Lung (tissue), 12 donors: ENCODE measurements around the gene RFX1. TPM values are rescaled to one million over a fixed set of nuclear protein-coding genes. Genes with fewer than 3 reads are reported as not detected.

Experiments
- ATAC-seq: fragments of 200-7000 bp; cut with Tn5 transposase; one replicate; pipeline ENCODE4 v1.9.1; 2020; ENCODE audit warnings: moderate number of reproducible peaks; ENCODE audit not compliant: insufficient read depth, low FRiP score
- DNase-seq, 3 donors: peaks; one replicate each; pipeline ENCODE4 v3.0.0-alpha.2; 2013 to 2017
- H3K27ac ChIP-seq, 2 donors: one replicate each; pipeline ENCODE4 v1.5.1; 2013; ENCODE audit warnings: mild to moderate bottlenecking in 2 of 2, moderate library complexity in 2 of 2, control low read depth in 1 of 2, inconsistent platforms in 1 of 2, low read depth in 1 of 2, low read length in 1 of 2
- H3K27me3 ChIP-seq, 3 donors: one replicate each; pipeline ENCODE4 v1.5.1; 2013; ENCODE audit warnings: low read length in 2 of 3; ENCODE audit not compliant: control insufficient read depth in 3 of 3, insufficient read depth in 3 of 3
- H3K36me3 ChIP-seq, 4 donors: one replicate each; pipeline ENCODE4 v1.5.1; 2013; ENCODE audit warnings: low read length in 4 of 4, mild to moderate bottlenecking in 1 of 4, moderate library complexity in 1 of 4; ENCODE audit not compliant: control insufficient read depth in 4 of 4, insufficient read depth in 4 of 4
- H3K4me1 ChIP-seq, 5 donors: one replicate each; pipeline ENCODE4 v1.5.1; 2013; ENCODE audit warnings: low read length in 5 of 5, mild to moderate bottlenecking in 2 of 5, moderate library complexity in 1 of 5; ENCODE audit not compliant: control insufficient read depth in 5 of 5, insufficient read depth in 5 of 5
- H3K4me3 ChIP-seq: one replicate; pipeline ENCODE4 v1.5.1; 2013; ENCODE audit warnings: mild to moderate bottlenecking, control low read depth, moderate library complexity
- H3K9ac ChIP-seq, 2 donors: one replicate each; pipeline ENCODE4 v1.5.1; 2013; ENCODE audit warnings: low read length in 2 of 2, control low read depth in 1 of 2; ENCODE audit not compliant: insufficient read depth in 1 of 2
- H3K9me3 ChIP-seq, 4 donors: one replicate each; pipeline ENCODE4 v1.5.1; 2013; ENCODE audit warnings: low read length in 3 of 4, mild to moderate bottlenecking in 1 of 4, moderate library complexity in 1 of 4; ENCODE audit not compliant: control insufficient read depth in 4 of 4, insufficient read depth in 3 of 4
- WGBS, 2 donors: extraction: QIAGEN DNeasy Blood & Tissue Kit; methylation state at CpG; one replicate each; pipeline ENCODE4 v1.1.7; 2013; 5-methylcytosine and 5-hydroxymethylcytosine counted together
- polyA plus RNA-seq, 2 donors: library from polyadenylated mRNA; stranded (reverse); fragments of 200-250 nt; gene quantifications; one replicate each; pipeline ENCODE4 v1.2.1, GENCODE V29; 2013
- total RNA-seq, 2 donors: library from RNA; depleted of rRNA in 1 of 2; stranded (reverse); fragments of >200 nt in 1 of 2; gene quantifications; one replicate each; pipeline ENCODE4 v1.2.1, GENCODE V29; 2014 to 2021
- TF ChIP-seq, protein P1 (sequence below): IDR thresholded peaks from 2 replicates; pipeline ENCODE4 v1.5.1; 2012; ENCODE audit warnings: mild to moderate bottlenecking; ENCODE audit errors: control extremely low read depth, extremely low read depth
- donor health status: control.
- donor health status: control.
- donor health status: Bipolar disorder and iron deficiency.
- donor health status: healthy.
- donor health status: DM: yes; HTN: yes; CAD: no.

The RFX1 gene
- total and polyA plus RNA-seq, 4 donors, result 5.7 to 18.6 (median 8.0) TPM

DNA sequence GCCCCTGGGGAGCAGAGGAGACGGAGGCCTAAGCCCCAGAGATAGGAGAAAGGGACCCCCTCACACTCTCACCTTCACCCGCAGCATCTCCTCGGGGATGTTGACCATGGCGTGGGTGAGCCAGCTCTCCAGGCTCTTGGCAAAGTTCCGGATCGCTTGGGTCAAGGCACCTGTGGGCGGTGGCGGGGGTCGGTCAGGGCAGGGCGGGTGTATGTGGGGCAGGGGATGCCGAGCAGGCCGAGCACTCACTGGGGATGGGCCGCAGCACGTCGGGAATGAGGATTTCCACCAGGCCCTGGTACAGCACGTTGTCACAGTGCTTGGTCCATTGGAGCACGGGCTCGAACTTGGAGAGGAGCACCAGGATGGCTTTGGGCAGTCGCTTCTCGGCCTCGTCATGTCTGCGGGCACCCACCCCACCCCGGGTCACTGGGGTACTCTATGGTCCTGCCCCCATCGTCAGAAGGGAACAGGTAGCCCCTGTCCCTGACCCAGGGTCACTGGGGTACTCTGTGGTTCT lies 40.7 kb downstream of the RFX1 start:
- Histone ChIP-seq H3K27ac (no peak overlapping the region), H3K4me1 (peaks cover 0 to 4% (median 0%) of the 10 kb centered on the region in 5 donors), H3K36me3 (peaks cover 6 to 77% (median 14%) of the 10 kb centered on the region in 4 donors), H3K27me3 (no peaks in the 10 kb centered on the region), H3K9ac (no peak overlapping the region), H3K9me3 (no peaks in the 10 kb centered on the region), H3K4me3 (no peak overlapping the region)
- DNase-seq (no peak), ATAC-seq (no peak)
- TF ChIP-seq, protein P1, sequence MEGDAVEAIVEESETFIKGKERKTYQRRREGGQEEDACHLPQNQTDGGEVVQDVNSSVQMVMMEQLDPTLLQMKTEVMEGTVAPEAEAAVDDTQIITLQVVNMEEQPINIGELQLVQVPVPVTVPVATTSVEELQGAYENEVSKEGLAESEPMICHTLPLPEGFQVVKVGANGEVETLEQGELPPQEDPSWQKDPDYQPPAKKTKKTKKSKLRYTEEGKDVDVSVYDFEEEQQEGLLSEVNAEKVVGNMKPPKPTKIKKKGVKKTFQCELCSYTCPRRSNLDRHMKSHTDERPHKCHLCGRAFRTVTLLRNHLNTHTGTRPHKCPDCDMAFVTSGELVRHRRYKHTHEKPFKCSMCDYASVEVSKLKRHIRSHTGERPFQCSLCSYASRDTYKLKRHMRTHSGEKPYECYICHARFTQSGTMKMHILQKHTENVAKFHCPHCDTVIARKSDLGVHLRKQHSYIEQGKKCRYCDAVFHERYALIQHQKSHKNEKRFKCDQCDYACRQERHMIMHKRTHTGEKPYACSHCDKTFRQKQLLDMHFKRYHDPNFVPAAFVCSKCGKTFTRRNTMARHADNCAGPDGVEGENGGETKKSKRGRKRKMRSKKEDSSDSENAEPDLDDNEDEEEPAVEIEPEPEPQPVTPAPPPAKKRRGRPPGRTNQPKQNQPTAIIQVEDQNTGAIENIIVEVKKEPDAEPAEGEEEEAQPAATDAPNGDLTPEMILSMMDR, result no peak
- WGBS, 2 donors, result 95 to 97% methylated on average over 24 of the region's 24 CpGs

DNA sequence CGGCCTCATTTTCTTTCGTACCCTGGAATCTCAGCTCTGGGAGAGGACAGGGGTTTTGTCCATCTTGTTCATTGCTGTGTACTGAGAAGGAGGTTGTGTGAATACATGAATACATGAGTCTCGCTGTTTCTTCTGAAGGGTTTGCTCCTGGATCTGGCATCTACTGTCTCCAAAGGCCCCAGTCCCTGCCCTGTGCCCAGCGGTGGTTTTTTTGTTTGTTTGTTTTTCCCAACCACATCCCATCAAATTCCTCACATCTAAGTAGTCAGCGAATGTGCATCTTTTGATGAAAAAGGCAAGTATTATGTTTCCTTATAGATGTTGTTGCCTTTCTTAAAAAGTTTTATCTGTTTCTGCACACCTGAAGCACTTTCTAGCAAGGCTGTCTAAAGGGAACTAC lies 41.3 kb downstream of the RFX1 start:
- ATAC-seq (no peak), DNase-seq (no peak)
- no peaks in the 10 kb centered on the region for H3K9me3 ChIP-seq
- no peak overlapping the region for H3K9ac ChIP-seq
- no peak overlapping the region for H3K4me3 ChIP-seq
- H3K27me3 ChIP-seq, result no peaks in the 10 kb centered on the region
- 90 to 92% methylated on average over 5 of the region's 5 CpGs for WGBS, 2 donors
- H3K27ac ChIP-seq, result no peak overlapping the region
- peaks cover 5 to 80% (median 15%) of the 10 kb centered on the region in 4 donors for H3K36me3 ChIP-seq
- peaks cover 0 to 4% (median 0%) of the 10 kb centered on the region in 5 donors for H3K4me1 ChIP-seq
- TF ChIP-seq, protein P1, result no peak

DNA sequence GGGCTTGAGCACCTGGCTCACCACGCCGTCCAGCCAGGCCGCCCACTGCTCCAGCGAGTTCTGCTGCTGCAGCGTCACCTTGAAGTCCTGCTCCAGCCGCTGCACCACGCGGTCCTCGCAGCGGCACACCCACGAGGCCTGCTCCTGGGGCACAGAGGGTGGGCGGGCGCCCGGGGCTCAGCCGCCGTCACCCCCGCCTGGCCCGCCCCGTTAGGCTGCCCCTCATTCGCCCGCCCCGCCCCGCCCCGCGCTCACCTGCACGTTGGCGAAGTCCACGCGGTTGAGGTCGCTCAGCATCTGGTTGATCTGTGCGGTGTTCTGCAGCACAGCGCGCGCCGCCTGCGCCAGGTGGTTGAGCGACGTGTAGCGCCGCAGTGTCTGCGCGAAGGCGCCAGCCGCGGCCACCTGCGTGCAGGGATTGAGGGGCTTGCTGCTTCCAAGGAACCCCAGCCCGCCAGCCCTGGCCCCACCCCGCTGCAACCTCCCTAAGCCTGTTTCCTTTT lies 42.5 kb downstream of the RFX1 start:
- H3K36me3 ChIP-seq, result peaks cover 3 to 78% (median 15%) of the 10 kb centered on the region in 4 donors
- 94 to 96% methylated on average over 48 of the region's 48 CpGs for WGBS, 2 donors
- H3K9me3 ChIP-seq, result no peaks in the 10 kb centered on the region
- TF ChIP-seq, protein P1, result no peak
- H3K27me3 ChIP-seq, result no peaks in the 10 kb centered on the region
- no peak for ATAC-seq
- no peak overlapping the region for H3K4me3 ChIP-seq
- H3K27ac ChIP-seq, result no peak overlapping the region
- H3K9ac ChIP-seq, result no peak overlapping the region
- DNase-seq, result no peak
- H3K4me1 ChIP-seq, result peaks cover 0 to 4% (median 0%) of the 10 kb centered on the region in 5 donors
